Stimulated activated CD4-positive, alpha-beta T cell treated with anti-CD3 and anti-CD28 coated beads, Interleukin-15, amount 100 ng/mL, for 48 hours (primary cell): ENCODE data around the gene PLEKHA7.

Experiments used
- DNase-seq, 2 donors: peaks; one replicate each; pipeline ENCODE4 v3.0.0-alpha.2; 2020; ENCODE audit warnings: low read depth in 2 of 2

The PLEKHA7 gene

GRCh38 chr11:16774936-16775613 is 239.1 kb downstream of the PLEKHA7 start:
- DNase-seq, result no peak

GRCh38 chr11:16773981-16774935 is 240.0 kb downstream of the PLEKHA7 start:
- no peak for DNase-seq

- DNase-seq, result no peak
These were observed 242.1 kb downstream of the PLEKHA7 start for GRCh38 chr11:16772141-16772512.

- no peak for DNase-seq
These were observed 242.7 kb downstream of the PLEKHA7 start for GRCh38 chr11:16771350-16772140.

- DNase-seq, result no peak
These were observed 244.2 kb downstream of the PLEKHA7 start for GRCh38 chr11:16770016-16770415.

GRCh38 chr11:16769386-16769785 is 244.8 kb downstream of the PLEKHA7 start:
- DNase-seq, result no peak

GRCh38 chr11:16767957-16768356 is 246.3 kb downstream of the PLEKHA7 start:
- DNase-seq, result no peak

GRCh38 chr11:16767137-16767536 is 247.1 kb downstream of the PLEKHA7 start:
- DNase-seq, result no peak

- no peak for DNase-seq
These were observed 249.3 kb downstream of the PLEKHA7 start for GRCh38 chr11:16764888-16765287.

- no peak for DNase-seq
These were observed 250.5 kb downstream of the PLEKHA7 start for GRCh38 chr11:16763746-16764145.

- no peak for DNase-seq
These were observed 254.2 kb downstream of the PLEKHA7 start for GRCh38 chr11:16759857-16760508.

GRCh38 chr11:16758382-16759024 is 255.7 kb downstream of the PLEKHA7 start:
- DNase-seq, result no peak

GRCh38 chr11:16750417-16750816 is 263.8 kb downstream of the PLEKHA7 start:
- no peak for DNase-seq

GRCh38 chr11:16749666-16750065 is 264.5 kb downstream of the PLEKHA7 start:
- no peak for DNase-seq

- DNase-seq, result no peak
These were observed 265.1 kb downstream of the PLEKHA7 start for GRCh38 chr11:16749092-16749491.

GRCh38 chr11:16745950-16746605 is 268.1 kb downstream of the PLEKHA7 start:
- DNase-seq, result no peak

GRCh38 chr11:16744128-16744725 is 270.0 kb downstream of the PLEKHA7 start:
- no peak for DNase-seq

- no peak for DNase-seq
These were observed 270.7 kb downstream of the PLEKHA7 start for GRCh38 chr11:16743478-16743877.

- no peak for DNase-seq
These were observed 272.7 kb downstream of the PLEKHA7 start for GRCh38 chr11:16741473-16741872.
